CD1c-positive myeloid dendritic cell (primary cell): ENCODE measurements around the gene USO1.
A peak's percentile ranks its signal among the peaks of the same experiment; 100 is the strongest.

Experiments
- DNase-seq: peaks from one replicate; pipeline ENCODE4 v3.0.0-alpha.2; 2016; ENCODE audit errors: extremely low spot score

Gene USO1

DNA sequence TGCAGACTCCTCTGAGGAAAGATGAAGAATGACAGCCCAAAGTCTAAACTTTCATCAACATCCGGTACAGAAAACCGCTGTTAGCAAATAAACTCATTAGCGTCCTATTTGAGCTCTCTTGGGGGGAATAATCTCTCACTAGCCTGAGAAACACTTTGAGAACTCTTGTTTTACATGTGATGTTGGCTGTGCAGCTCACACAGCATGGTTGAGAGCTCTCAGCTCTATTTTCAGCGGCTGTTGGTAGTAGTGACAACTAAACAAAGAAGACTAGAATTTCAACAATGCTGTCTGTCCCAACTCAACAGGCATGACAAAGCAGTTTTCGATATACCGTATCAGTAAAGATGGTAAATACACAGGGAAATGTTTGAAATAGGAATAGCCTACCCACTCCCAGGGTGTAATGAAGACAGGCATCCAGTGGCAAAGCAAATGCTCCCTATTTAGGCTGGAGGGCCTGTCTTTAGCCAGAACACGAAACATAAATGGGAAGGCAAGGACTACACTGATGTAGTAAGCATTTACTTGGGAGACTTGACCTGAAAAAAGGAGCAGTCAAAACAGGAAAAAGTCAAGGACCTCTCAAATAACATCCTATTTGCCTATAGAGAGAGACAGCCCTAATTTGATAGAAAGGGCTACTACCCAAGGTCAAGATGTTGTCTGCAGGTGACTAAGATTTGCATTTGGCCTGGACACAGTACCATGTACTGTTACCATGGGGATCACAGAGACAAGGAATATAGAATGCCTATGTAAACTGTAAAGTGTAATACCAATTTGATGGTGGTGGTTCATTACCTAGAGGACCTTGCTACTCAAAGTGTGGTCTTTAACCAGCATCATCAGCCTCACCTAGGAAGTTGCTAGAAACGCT lies 117.5 kb downstream of the USO1 start:
- no peak for DNase-seq

DNA sequence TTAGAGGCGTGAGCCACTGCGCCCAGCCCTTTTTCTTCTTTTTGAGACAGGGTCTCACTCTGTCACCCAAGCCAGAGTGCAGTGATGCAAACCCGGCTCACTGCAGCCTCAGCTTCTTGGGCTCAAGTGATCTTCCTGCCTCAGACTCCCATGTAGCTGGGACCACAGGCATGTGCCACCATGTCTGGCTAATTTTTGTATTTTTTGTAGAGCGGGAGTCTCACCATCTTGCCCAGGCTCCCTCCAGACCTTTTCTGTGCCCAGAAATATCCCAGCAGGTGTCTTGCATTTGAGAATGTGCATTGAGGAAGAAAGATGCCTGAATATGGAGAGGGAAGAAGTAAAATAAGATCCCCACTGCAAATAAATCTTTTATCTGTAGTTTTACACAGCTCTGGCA lies 119.2 kb downstream of the USO1 start:
- no peak for DNase-seq

DNA sequence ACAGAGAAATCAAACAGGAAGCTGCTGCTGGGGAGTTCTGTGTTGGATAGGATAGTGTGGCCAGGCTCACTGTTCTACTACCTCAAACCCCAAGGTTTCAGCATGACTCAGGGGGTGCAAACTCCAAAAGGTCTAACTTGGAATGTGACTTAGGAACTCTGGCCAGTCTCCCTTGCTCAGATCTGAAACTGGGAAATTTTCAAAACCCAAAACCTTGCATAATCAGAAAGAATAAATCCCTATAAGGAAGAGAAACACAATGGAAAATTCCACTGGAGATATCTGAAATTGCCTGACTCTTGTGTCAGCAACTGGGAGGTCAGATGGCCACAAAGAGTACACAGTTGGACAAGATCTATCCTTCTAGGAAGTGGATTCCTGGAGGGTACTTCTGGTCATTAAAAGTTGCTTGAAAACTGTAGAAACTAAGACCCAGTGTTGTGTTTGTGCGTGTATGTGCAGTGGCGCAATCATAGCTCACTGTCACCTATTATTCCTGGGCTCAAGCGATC lies 119.8 kb downstream of the USO1 start:
- DNase-seq: peak; percentile 19

DNA sequence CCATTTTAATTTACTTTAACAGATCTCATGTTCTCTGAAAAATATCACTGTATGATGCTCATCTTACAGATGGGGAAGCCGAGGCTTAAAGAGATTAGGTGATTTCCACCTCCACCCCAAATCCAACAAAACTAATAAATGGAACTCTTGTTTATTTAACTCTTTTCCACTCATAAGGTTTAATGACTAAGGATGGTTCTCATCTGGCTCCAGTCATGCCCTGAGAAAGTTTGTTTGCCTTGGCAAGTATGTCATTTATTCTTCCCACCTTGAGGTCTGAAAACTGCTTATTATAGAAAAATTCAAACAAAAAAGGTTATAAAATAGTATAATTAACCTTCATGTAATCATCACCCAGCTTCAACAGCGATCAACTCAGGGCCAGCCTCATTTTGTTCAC lies 121.6 kb downstream of the USO1 start:
- DNase-seq: no peak

DNA sequence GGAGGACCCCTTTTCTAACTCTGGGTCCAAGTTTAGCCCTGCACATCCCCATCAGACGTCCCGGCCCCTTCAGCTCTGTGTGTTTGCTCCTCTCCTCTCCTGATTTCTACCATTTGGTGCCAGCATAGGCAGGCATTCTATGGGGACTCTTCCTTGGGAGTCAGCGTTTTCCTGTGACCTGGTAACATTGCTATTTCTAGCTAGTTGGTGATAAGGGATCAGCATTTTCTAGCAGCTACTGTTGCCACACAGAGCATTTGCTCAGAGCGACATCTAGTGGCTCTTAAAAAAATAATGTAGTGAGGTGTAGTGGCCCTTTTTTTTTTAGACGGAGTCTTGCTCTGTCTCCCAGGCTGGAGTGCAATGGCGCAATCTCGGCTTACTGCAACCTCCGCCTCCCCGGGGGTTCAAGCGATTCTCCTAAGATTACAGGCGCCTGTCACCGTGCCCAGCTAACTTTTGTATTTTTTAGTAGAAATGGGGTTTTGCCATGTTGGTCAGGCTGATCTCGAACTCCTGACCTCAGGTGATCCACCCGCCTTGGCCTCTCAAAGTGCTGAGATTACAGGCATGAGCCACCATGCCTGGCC lies 123.9 kb downstream of the USO1 start:
- peak; percentile 76 for DNase-seq

DNA sequence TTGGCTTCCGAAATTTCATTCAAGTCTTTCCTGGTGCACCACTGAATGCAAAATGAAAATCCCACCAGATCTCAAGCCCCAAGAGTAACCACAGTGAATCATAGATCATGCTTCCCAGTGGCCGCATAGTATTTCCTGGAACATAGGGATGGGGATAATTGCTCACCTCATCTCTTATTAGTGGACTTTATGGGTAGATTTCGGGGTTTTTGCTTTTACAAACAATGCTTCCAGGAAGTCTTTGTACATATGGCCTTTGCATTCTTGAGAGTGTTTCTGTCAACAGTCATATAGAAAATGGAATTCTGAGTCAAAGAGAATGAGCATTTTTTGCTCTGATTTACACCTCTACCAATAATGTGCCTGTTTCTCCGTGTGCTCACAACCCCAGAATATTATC lies 124.5 kb downstream of the USO1 start:
- no peak for DNase-seq

DNA sequence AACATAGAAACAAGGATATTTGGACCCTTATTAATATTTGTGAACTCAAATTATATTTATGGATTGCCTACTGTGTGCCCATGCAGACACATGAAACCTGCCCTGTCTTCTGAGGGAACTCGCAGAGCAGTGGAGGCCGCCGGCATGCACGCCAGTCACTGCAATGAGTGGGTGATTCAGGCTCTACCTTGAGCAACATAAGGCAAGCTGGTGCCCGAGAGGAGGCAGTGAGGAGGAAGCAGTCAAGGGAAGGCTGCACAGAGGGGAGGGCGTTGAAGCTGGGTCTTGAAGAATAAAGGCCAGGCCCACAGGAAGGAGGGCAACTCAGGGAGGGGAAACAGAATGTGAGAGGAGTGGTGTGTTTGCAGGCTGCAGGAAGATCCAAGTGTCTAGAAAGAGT lies 125.1 kb downstream of the USO1 start:
- DNase-seq: peak; percentile 32

DNA sequence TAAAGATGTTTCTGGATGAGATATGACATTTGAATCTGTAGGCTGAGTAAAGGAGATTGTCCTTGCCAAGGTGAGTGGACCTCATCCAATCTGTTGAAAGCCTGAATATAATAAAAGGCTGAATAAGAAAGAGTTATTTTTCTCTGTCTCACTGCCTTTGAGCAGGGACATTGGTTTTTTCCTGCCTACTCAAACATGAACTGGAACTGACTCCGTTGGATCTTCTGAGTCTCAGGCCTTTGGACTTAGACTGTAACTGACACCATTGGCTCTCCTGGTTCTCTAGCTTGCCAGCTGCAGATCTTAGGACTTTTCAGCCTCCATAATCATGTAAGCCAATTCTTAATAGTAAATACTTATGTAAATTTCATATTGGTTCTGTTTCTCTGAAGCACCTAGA lies 134.3 kb downstream of the USO1 start:
- DNase-seq: no peak

DNA sequence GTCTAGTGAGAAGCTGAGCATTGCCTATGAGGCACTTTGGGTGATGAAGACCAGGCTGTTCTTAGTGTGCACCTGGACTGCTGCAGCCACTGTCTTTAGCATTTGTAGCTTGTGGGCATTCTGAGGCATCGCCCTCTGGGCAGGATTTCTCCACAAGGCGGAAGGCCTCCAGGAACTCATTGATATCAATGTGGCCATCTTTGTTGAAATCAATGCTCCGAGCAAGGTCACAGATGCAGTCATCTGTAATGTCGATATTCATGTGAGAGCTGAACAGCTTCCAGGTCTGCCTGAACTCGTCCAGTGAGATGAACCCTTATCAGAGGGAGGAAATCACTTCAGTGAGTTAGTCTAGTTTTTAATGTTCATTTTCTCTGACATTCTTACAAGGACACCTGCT lies 136.2 kb downstream of the USO1 start:
- no peak for DNase-seq
